DND-41 (cell line): Measurements from ENCODE around the gene KLF13.
A peak's percentile ranks its signal among the peaks of the same experiment; 100 is the strongest.

Experiments used
- ATAC-seq: fragments of 200-7000 bp; cut with Tn5 transposase; 3 replicates; pipeline ENCODE4 v1.9.1; 2021; ENCODE audit warnings: low read depth; ENCODE audit not compliant: insufficient read depth
- DNase-seq: peaks from one replicate; pipeline ENCODE4 v3.0.0-alpha.2; 2020
- H2AFZ ChIP-seq: 2 replicates; pipeline ENCODE4 v1.6.0; 2012; ENCODE audit warnings: low read depth, low read length
- H3K27ac ChIP-seq: 2 replicates; pipeline ENCODE4 v1.5.1; 2012; ENCODE audit warnings: low read length, inconsistent platforms
- H3K27me3 ChIP-seq: fragments of 200-600 bp; sonication (generic); 2 replicates; pipeline ENCODE4 v1.6.0; 2012; ENCODE audit warnings: low read length, mild to moderate bottlenecking, inconsistent platforms; ENCODE audit not compliant: insufficient read depth, poor library complexity
- H3K36me3 ChIP-seq: 2 replicates; pipeline ENCODE4 v1.5.1; 2012; ENCODE audit warnings: low read length, inconsistent platforms; ENCODE audit not compliant: insufficient read depth
- H3K4me1 ChIP-seq: 2 replicates; pipeline ENCODE4 v1.5.1; 2012; ENCODE audit warnings: mild to moderate bottlenecking, low read length; ENCODE audit not compliant: insufficient read depth
- H3K4me2 ChIP-seq: 2 replicates; pipeline ENCODE4 v1.6.0; 2012; ENCODE audit warnings: mild to moderate bottlenecking, moderate library complexity, low read length, inconsistent platforms; ENCODE audit not compliant: insufficient read depth
- H3K4me3 ChIP-seq, 2 experiments: fragments of 200-600 bp in 1 of 2; shearing (Covaris generic) in 1 of 2; 2 replicates each; pipeline ENCODE4 v1.5.1; 2012 to 2016; ENCODE audit warnings: inconsistent platforms in 2 of 2, low read length in 2 of 2, mild to moderate bottlenecking in 2 of 2, low read depth in 1 of 2, moderate library complexity in 1 of 2
- H3K79me2 ChIP-seq: 2 replicates; pipeline ENCODE4 v1.6.0; 2012; ENCODE audit warnings: low read length, inconsistent platforms; ENCODE audit not compliant: insufficient read depth
- H3K9ac ChIP-seq: 2 replicates; pipeline ENCODE4 v1.6.0; 2012; ENCODE audit warnings: low read depth, mild to moderate bottlenecking, inconsistent platforms, low read length, moderate library complexity
- H3K9me3 ChIP-seq: 2 replicates; pipeline ENCODE4 v1.5.1; 2012; ENCODE audit warnings: low read length, moderate library complexity, mild to moderate bottlenecking, inconsistent platforms; ENCODE audit not compliant: insufficient read depth, severe bottlenecking
- H4K20me1 ChIP-seq: 2 replicates; pipeline ENCODE4 v1.6.0; 2012; ENCODE audit warnings: low read length; ENCODE audit not compliant: insufficient read depth
- EZH2 ChIP-seq: IDR thresholded peaks from 3 replicates; pipeline ENCODE4 v1.6.1; 2012; ENCODE audit warnings: borderline replicate concordance, low read depth, mild to moderate bottlenecking, moderate library complexity, low read length, inconsistent platforms; ENCODE audit not compliant: severe bottlenecking
- TF ChIP-seq, protein P1 (sequence below): IDR thresholded peaks from 2 replicates; pipeline ENCODE4 v1.5.1; 2012; ENCODE audit warnings: borderline replicate concordance, low read length, moderate library complexity, mild to moderate bottlenecking; ENCODE audit not compliant: poor library complexity, severe bottlenecking; ENCODE audit errors: extremely low read depth

The KLF13 gene

DNA sequence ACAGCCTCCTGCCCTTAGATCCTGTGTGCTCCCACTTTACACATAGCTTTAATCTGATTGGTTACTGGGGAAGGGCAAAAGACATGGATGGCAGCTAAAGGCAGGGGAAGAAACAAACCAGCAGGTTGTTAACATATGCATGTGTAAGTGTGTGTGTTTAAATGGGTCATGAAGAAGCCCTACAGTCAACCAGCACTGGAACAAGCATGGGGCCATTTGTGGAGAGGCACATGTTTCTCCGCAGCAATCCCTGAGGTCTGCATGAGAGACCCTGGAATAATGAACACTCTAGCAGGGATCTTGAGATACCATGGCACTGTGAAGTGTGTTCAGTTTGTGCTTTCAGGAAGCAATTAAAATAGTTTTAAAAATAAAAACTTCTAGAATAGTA lies 6.0 kb downstream of the KLF13 start:
- H3K4me3 ChIP-seq = no peak overlapping the region; a peak in 1 of 4 replicates
- peaks cover 98% of the 10 kb centered on the region for H3K79me2 ChIP-seq
- no peak for TF ChIP-seq EZH2
- TF ChIP-seq, protein P1, sequence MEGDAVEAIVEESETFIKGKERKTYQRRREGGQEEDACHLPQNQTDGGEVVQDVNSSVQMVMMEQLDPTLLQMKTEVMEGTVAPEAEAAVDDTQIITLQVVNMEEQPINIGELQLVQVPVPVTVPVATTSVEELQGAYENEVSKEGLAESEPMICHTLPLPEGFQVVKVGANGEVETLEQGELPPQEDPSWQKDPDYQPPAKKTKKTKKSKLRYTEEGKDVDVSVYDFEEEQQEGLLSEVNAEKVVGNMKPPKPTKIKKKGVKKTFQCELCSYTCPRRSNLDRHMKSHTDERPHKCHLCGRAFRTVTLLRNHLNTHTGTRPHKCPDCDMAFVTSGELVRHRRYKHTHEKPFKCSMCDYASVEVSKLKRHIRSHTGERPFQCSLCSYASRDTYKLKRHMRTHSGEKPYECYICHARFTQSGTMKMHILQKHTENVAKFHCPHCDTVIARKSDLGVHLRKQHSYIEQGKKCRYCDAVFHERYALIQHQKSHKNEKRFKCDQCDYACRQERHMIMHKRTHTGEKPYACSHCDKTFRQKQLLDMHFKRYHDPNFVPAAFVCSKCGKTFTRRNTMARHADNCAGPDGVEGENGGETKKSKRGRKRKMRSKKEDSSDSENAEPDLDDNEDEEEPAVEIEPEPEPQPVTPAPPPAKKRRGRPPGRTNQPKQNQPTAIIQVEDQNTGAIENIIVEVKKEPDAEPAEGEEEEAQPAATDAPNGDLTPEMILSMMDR = no peak
- peak overlapping the region; percentile 46; the same call in 1 of the 2 replicates for H3K4me2 ChIP-seq
- no peak overlapping the region for H3K9ac ChIP-seq
- peaks cover 57% of the 10 kb centered on the region for H3K36me3 ChIP-seq
- H3K27me3 ChIP-seq = no peaks in the 10 kb centered on the region
- H4K20me1 ChIP-seq = peaks cover 93% of the 10 kb centered on the region
- peaks cover 59% of the 10 kb centered on the region for H3K4me1 ChIP-seq
- DNase-seq (no peak), ATAC-seq (no peak)
- H3K27ac ChIP-seq = peak overlapping the region; percentile 54; the same call in 1 of the 2 replicates
- no peak overlapping the region for H2AFZ ChIP-seq
- no peaks in the 10 kb centered on the region for H3K9me3 ChIP-seq

DNA sequence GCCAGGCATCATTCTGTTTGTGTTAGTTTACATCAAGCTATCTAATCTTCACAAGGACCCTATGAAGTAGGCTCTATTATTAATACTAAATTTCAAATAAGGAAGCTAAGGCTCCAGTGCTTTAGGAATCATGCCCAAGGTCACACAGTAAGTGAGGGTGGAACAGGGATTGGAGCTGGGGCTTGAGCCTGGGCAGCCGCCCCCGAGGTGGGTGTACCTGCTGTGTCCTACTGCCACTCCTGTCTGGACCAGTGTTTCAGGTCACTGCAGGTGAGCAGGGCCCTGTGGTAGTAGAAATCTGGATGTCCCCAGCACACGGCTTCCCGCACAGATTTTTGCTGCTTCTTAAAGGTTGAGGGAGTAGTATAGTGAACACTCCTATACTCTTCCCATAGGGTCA lies 6.5 kb downstream of the KLF13 start:
- no peak overlapping the region for H3K4me3 ChIP-seq
- no peak for DNase-seq
- no peaks in the 10 kb centered on the region for H3K9me3 ChIP-seq
- no peak for ATAC-seq
- peaks cover 60% of the 10 kb centered on the region for H3K4me1 ChIP-seq
- peaks cover 59% of the 10 kb centered on the region for H3K36me3 ChIP-seq
- peaks cover 99% of the 10 kb centered on the region for H3K79me2 ChIP-seq
- H2AFZ ChIP-seq = no peak overlapping the region
- no peak for TF ChIP-seq EZH2
- TF ChIP-seq, protein P1 = no peak
- H4K20me1 ChIP-seq = peaks cover 97% of the 10 kb centered on the region
- H3K4me2 ChIP-seq = no peak overlapping the region; the same call in 1 of the 2 replicates
- no peak overlapping the region for H3K9ac ChIP-seq
- no peaks in the 10 kb centered on the region for H3K27me3 ChIP-seq
- no peak overlapping the region for H3K27ac ChIP-seq

DNA sequence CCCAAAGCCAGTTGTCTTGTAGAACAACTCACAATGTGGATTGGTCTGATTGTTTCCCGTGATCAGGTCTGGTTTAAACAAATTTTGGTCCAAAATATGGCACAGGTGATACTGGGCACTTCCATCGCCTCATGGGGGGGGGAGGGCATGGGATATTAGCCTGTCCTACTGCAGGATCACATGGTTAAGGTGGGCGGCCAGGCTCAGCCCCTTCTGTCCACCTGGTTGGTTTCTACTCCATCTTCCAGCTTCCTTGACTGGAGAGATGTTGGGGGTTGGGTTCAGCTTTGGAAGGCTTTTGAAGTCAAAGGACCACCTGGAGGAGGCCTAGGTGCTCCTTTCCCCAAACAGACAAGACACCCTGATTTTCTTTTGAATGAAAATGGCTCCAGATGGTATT lies 7.2 kb downstream of the KLF13 start:
- no peak overlapping the region for H3K9ac ChIP-seq
- H3K36me3 ChIP-seq = peaks cover 65% of the 10 kb centered on the region
- ATAC-seq (no peak), DNase-seq (no peak)
- H3K4me3 ChIP-seq = no peak overlapping the region
- H3K4me1 ChIP-seq = peaks cover 60% of the 10 kb centered on the region
- TF ChIP-seq EZH2 = no peak
- H3K27ac ChIP-seq = no peak overlapping the region; the same call in 1 of the 2 replicates
- H4K20me1 ChIP-seq = peaks cover 97% of the 10 kb centered on the region
- no peaks in the 10 kb centered on the region for H3K27me3 ChIP-seq
- no peak overlapping the region for H2AFZ ChIP-seq
- no peaks in the 10 kb centered on the region for H3K9me3 ChIP-seq
- peaks cover 99% of the 10 kb centered on the region for H3K79me2 ChIP-seq
- no peak overlapping the region for H3K4me2 ChIP-seq

DNA sequence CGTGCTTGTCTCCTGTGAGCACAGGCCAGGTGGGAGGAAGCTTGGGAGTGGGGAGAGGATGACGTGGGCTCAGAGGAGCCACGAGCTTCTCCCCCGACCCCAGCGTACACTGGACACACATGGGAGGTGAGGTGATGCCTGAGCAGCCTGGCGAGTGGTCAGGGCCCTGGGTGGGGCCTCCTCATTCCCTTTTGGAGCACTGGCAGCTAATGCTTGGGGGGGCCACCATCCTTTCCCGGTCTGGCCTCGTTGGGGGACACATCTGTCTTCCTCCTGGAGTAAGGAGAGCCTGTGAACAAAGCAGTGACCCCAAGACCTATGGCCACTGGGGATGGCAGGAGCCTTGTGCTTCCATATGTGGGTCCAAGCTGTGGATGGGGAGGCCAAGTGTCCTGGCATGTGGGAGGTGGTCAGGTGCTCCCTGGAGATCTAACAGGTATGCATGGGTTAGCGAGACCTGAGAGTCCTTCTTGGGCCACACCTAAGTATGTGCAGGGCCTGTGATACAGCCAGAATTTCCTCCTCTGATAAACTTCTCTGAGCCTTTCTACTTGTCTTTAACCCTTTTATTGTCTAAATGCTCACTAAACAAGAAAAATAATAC lies 9.5 kb downstream of the KLF13 start:
- H3K9me3 ChIP-seq = no peaks in the 10 kb centered on the region

More for the DNA sequence above, 9.5 kb downstream of the KLF13 start:
- no peak overlapping the region for H3K4me3 ChIP-seq
- peaks cover 99% of the 10 kb centered on the region for H3K79me2 ChIP-seq
- no peak for DNase-seq
- peaks cover 41% of the 10 kb centered on the region for H3K4me1 ChIP-seq
- ATAC-seq = no peak
- H3K27ac ChIP-seq = 0 out of 2 replicates have a peak overlapping the region, but pooled peaks have one; percentile 19
- H2AFZ ChIP-seq = no peak overlapping the region
- H3K9ac ChIP-seq = no peak overlapping the region
- H4K20me1 ChIP-seq = peaks cover 96% of the 10 kb centered on the region
- H3K4me2 ChIP-seq = no peak overlapping the region
- peaks cover 69% of the 10 kb centered on the region for H3K36me3 ChIP-seq
- no peak for TF ChIP-seq EZH2
- TF ChIP-seq, protein P1 = no peak
- no peaks in the 10 kb centered on the region for H3K27me3 ChIP-seq
